GM13976 (cell line): ENCODE data around the gene NAALADL2.

Experiments
- DNase-seq: peaks from one replicate; pipeline ENCODE4 v3.0.0; 2012; ENCODE audit warnings: low spot score
- CTCF ChIP-seq: IDR thresholded peaks from 2 replicates; pipeline ENCODE4 v1.5.1; 2012; ENCODE audit warnings: borderline replicate concordance, mild to moderate bottlenecking; ENCODE audit not compliant: insufficient read depth; ENCODE audit errors: extremely low read depth, missing control alignments, control extremely low read depth
- in situ Hi-C: fragments of 300-500 bp; cut with MboI; formaldehyde crosslinking; loops from one replicate; pipeline ENCODE4 v1.12.0; 2022; ENCODE audit warnings: low sequenced_read_pairs, mixed read lengths, inconsistent platforms; ENCODE audit not compliant: unreplicated experiment

The NAALADL2 gene

GRCh38 chr3:175857666-175858270 lies 998.6 kb downstream of the NAALADL2 start:
- TF ChIP-seq CTCF = no peak
- in situ Hi-C loops = no loop called here

More at GRCh38 chr3:175857666-175858270, 998.6 kb downstream of the NAALADL2 start:
- no peak for DNase-seq
